HPDE6-E6E7 (cell line): ENCODE results near the gene NR2E1.

Experiments used
- DNase-seq: peaks from one replicate; pipeline ENCODE4 v3.0.0; 2011; ENCODE audit warnings: missing footprints; ENCODE audit errors: extremely low spot score

The NR2E1 gene

GRCh38 chr6:108209738-108210137 lies 43.9 kb downstream of the NR2E1 start:
- DNase-seq = no peak

DNA sequence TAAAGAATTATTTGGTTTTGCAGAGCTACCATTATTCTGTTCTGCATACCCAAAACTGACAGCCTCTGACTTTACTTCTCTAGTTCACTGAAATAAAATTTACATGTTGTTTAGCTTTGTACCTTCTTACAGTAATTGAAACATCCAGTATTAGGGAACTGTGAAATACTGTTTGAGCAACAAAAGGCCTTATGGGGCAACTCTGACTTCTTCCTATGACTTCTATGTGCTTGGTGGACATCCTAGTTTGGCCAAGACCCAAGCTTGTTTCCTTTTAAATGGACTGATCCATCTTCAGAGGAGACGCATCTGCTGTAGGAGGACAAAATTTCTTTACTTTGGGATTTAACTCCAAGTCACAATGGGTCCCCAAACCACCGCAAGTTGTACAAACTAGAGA lies 44.7 kb downstream of the NR2E1 start:
- no peak for DNase-seq

DNA sequence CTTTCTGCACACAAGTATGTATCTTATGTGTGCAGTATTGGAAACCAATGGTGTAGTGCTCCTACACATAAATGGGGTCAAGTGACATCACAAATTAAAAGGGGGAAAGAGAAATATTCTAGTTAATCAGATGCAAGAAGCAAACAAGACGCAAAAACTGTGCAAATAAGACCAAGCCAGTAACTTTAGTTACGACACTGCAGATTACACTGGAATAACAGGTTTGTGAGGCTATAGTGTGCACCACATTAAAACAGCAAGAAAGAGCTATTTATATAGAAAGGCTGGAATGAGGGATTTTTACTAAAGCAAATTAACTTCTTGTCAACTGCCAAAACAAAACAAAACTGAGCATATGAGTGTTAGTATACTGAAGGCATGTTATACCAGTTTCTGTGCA lies 45.8 kb downstream of the NR2E1 start:
- DNase-seq = no peak

GRCh38 chr6:108222064-108222463 lies 56.2 kb downstream of the NR2E1 start:
- no peak for DNase-seq

- no peak for DNase-seq
Measured at GRCh38 chr6:108222504-108222903, 56.7 kb downstream of the NR2E1 start.

DNA sequence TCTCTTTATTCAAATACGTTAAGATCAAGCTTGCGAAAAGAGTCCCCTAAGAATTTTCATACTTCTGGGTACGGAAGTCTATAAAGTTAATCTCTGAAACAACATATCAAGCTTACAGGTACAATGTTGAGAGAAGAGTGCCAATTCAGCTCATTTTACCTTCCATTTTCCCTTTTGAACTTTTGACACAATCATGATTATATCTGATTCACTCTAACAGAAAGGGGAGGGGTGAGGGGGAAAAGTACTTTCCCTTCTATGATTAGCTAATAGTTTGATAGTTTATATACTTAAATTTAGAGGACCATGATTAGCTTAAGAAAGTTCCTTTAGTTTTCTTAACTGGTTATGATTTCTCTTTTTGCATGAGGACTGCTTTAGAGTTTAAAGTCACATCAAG lies 61.5 kb downstream of the NR2E1 start:
- DNase-seq = no peak

- DNase-seq = no peak
Measured at GRCh38 chr6:108228416-108228815, 62.6 kb downstream of the NR2E1 start.

- DNase-seq = no peak
Measured at GRCh38 chr6:108235127-108235526, 69.3 kb downstream of the NR2E1 start.

- no peak for DNase-seq
Measured at GRCh38 chr6:108236791-108237190, 71.0 kb downstream of the NR2E1 start.

DNA sequence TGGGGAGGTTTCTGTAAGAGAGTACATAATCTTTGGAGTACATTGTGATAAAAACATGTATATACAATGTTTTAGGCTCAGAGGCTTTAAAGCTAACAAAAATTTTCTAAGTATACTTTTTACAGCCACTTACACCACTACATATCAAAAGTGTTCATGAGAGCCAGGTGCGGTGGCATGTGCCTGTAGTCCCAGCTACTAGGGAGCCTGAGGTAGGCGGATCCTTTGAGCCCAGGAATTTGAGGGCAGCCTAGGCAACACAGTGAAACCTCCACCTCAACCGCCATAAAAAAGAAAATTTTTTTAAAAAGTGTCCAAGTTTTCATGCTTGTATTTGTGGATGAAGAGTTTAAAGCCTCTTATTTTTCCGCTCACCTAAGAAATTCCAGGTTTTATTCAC lies 72.5 kb downstream of the NR2E1 start:
- DNase-seq = no peak
